ENCODE measurements around the gene ZNF655. TPM values are rescaled to one million over a fixed set of nuclear protein-coding genes. Genes with fewer than 3 reads are reported as not detected.

ZNF655 gene
- total RNA-seq, 1 donor from 2014 or later = 56.0 TPM

DNA sequence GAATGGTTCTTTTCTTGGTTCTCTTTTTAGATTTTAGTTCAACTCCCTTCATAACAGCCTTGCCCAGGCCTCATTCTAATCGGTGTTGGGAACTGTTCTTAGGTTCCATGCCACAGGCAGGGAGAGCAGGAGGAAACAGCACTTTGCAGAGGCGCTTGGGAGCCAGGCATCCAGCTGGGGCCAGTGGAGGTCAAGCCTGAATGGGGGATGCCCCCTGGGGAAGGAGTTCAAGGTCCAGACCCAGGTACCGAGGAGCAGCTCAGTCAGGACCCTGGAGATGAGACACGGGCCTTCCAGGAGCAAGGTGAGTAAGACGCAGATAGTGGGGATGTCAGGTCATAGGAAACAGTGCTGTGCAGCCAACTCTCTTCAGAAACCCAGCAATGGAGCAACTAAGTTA, 62.8 kb downstream of the ZNF655 start:
- no peak for TF ChIP-seq CTCF (conservative IDR thresholded peaks at IDR 0.05)
- DNase-seq (ENCODE audit: low read depth, low spot score) = no peak
- no peak overlapping the region for H3K27ac Mint-ChIP-seq (ENCODE audit: unreplicated experiment)
- H3K4me3 Mint-ChIP-seq = peak overlapping the region; percentile 27
- H3K36me3 Mint-ChIP-seq (ENCODE audit: low read depth) = peaks cover 11% of the 10 kb centered on the region
- H3K9me3 Mint-ChIP-seq = no peaks in the 10 kb centered on the region
- no peaks in the 10 kb centered on the region for H3K27me3 Mint-ChIP-seq (ENCODE audit: low read depth)
- peaks cover 31% of the 10 kb centered on the region for H3K4me1 Mint-ChIP-seq

GRCh38 chr7:99622596-99622995, 64.2 kb downstream of the ZNF655 start:
- no peak for TF ChIP-seq CTCF (conservative IDR thresholded peaks at IDR 0.05)
- peaks cover 18% of the 10 kb centered on the region for H3K36me3 Mint-ChIP-seq (ENCODE audit: low read depth)
- no peak overlapping the region for H3K27ac Mint-ChIP-seq (ENCODE audit: unreplicated experiment)
- DNase-seq (ENCODE audit: low read depth, low spot score) = no peak
- no peak overlapping the region for H3K4me3 Mint-ChIP-seq
- H3K27me3 Mint-ChIP-seq (ENCODE audit: low read depth) = no peaks in the 10 kb centered on the region
- H3K4me1 Mint-ChIP-seq = peaks cover 18% of the 10 kb centered on the region
- no peaks in the 10 kb centered on the region for H3K9me3 Mint-ChIP-seq

GRCh38 chr7:99623091-99623693, 64.8 kb downstream of the ZNF655 start:
- no peaks in the 10 kb centered on the region for H3K9me3 Mint-ChIP-seq
- no peak for TF ChIP-seq CTCF (conservative IDR thresholded peaks at IDR 0.05)
- H3K4me1 Mint-ChIP-seq = peaks cover 12% of the 10 kb centered on the region
- no peak for DNase-seq (ENCODE audit: low read depth, low spot score)
- no peak overlapping the region for H3K27ac Mint-ChIP-seq (ENCODE audit: unreplicated experiment)
- H3K27me3 Mint-ChIP-seq (ENCODE audit: low read depth) = no peaks in the 10 kb centered on the region
- peaks cover 18% of the 10 kb centered on the region for H3K36me3 Mint-ChIP-seq (ENCODE audit: low read depth)
- no peak overlapping the region for H3K4me3 Mint-ChIP-seq

GRCh38 chr7:99623702-99624447, 65.4 kb downstream of the ZNF655 start:
- no peaks in the 10 kb centered on the region for H3K9me3 Mint-ChIP-seq
- TF ChIP-seq CTCF (conservative IDR thresholded peaks at IDR 0.05) = no peak
- H3K27ac Mint-ChIP-seq (ENCODE audit: unreplicated experiment) = no peak overlapping the region
- no peak for DNase-seq (ENCODE audit: low read depth, low spot score)
- no peak overlapping the region for H3K4me3 Mint-ChIP-seq
- H3K27me3 Mint-ChIP-seq (ENCODE audit: low read depth) = no peaks in the 10 kb centered on the region
- H3K4me1 Mint-ChIP-seq = peaks cover 5% of the 10 kb centered on the region
- peaks cover 21% of the 10 kb centered on the region for H3K36me3 Mint-ChIP-seq (ENCODE audit: low read depth)

GRCh38 chr7:99624484-99624883, 66.0 kb downstream of the ZNF655 start:
- Mint-ChIP-seq H3K27ac (ENCODE audit: unreplicated experiment) (no peak overlapping the region), H3K9me3 (no peaks in the 10 kb centered on the region), H3K4me3 (no peak overlapping the region), H3K36me3 (ENCODE audit: low read depth) (peaks cover 21% of the 10 kb centered on the region), H3K27me3 (ENCODE audit: low read depth) (no peaks in the 10 kb centered on the region), H3K4me1 (no peaks in the 10 kb centered on the region)
- DNase-seq (ENCODE audit: low read depth, low spot score) = no peak
- no peak for TF ChIP-seq CTCF (conservative IDR thresholded peaks at IDR 0.05)

Data from neural crest cell (in vitro differentiated cells).